ENCODE results near the gene ITGA2. TPM values are rescaled to one million over a fixed set of nuclear protein-coding genes. Genes with fewer than 3 reads are reported as not detected.

ITGA2 gene
- total and polyA plus RNA-seq, 9 of the 15 experiments (the other 6 are each of a cell fraction or from before 2014, with no cell fraction given) = 0.01 to 0.09 (median 0.03) TPM; not detected in 5

DNA sequence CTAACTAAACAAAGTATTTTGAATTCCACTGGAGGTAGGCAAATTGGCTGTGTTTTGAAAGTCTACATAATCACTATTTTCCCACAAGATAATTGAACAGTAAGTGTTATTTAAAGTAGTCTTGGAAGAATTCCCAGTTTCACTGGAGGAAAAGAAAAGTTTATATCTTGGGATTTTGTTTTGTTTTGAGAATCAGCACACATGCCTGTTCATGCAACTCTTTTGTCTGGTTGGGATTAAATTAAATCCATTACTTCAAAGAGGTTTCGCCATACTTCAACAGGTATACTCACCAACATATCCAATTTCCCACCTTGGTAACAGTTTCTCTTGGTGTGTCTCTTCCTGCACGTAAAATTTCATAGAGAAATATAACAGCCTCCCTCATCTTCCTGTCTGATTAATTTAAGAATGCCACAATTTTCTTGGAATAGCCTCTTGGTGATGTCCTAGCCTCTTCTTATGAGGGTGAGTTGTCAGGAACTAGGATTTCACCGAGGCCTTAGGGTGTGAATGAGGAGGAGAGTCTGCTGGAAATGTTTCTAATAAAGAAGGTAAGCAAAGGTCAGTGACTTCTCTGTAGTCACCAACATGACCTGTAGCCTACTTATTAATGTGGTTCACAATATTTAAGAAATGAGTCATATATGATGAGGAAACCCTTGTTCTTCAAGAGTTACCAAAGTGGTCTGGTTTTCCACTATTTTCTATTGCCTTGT, 48.1 kb downstream of the ITGA2 start (continued):
- TF ChIP-seq ZNF217 (CRISPR knock-in tag; IDR thresholded peaks at IDR 0.05) (no peak), RB1 (IDR thresholded peaks at IDR 0.05; ENCODE audit: low read depth) (no peak), DACH1 (IDR thresholded peaks at IDR 0.05; ENCODE audit: partially characterized antibody) (no peak), SRSF1 (IDR thresholded peaks at IDR 0.05; ENCODE audit: low read depth, low read length) (no peak)

DNA sequence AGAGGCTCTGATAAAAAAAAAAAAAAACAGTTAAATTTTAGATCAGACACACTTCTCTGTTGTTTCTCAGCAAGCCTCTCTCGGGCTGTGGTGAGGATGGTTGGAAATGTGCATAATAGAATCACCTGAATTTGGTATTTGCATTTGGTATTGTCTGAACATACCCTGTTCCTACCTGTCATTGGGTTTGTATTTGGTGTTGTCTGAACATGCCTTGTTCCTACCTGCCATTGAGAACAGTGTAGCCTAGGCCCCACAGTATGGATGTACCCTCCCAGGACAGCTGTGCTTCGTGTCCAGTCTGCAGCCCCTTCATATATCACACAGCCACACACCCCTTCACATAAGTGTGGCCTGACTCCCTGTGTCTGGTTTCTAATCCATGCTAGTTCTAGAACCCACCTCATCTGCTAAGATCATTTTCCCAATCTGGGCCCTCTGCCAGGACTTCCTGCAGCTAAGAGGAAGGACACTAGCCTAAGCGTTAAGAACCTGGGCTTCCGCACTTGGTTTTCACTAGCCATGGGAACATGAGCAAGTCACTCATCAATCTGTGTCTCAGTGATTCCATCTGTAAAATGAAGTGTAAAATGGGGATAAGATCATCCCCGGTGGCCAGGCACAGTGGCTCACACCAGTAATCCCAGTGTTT, 49.2 kb downstream of the ITGA2 start:
- Histone ChIP-seq H3K36me3 (ENCODE audit: control insufficient read depth, insufficient read depth, low read length) (no peaks in the 10 kb centered on the region), H3K4me2 (ENCODE audit: insufficient read depth, low read length) (no peak overlapping the region), H3K9me3 (replicated peaks; ENCODE audit: control insufficient read depth, insufficient read depth, low read depth, low read length) (no peaks in the 10 kb centered on the region), H3K4me3 (no peak overlapping the region), H3K9ac (ENCODE audit: insufficient read depth in 1 of 2, low read depth in 2 of 2, low read length in 2 of 2) (no peak overlapping the region), H3K4me1 (replicated peaks in 1 of 2; ENCODE audit: control insufficient read depth in 2 of 2, insufficient read depth in 2 of 2, low read length in 2 of 2) (no peaks in the 10 kb centered on the region), H4K20me1 (replicated peaks; ENCODE audit: control insufficient read depth, insufficient read depth, low read length) (no peaks in the 10 kb centered on the region), H2AFZ (ENCODE audit: low read depth, low read length) (no peak overlapping the region), H3K27ac (ENCODE audit: extremely low read depth, low read depth, low read length) (no peak overlapping the region), H3K9me1 (ENCODE audit: control insufficient read depth, insufficient read depth, low read length) (no peaks in the 10 kb centered on the region), H3K79me2 (ENCODE audit: control insufficient read depth, insufficient read depth, low read length) (no peaks in the 10 kb centered on the region), H3K27me3 (ENCODE audit: control insufficient read depth in 2 of 2, insufficient read depth in 2 of 2, low read length in 2 of 2) (no peaks in the 10 kb centered on the region)
- BruUV-seq (replicated peaks) = no TSS peak
- in situ Hi-C loops (cut with MboI) (no loop called here), intact Hi-C loops (cut with micrococcal nuclease) (no loop called here)
- DNase-seq (ENCODE audit: extremely low read depth in 1 of 4, low spot score in 3 of 4) = no peak
- ChIA-PET CTCF (ENCODE audit: low intra/inter-chr PET ratio) (no interaction called here), POLR2A (interaction anchor here (0.7 kb wide), 1 partner anchor 1199 kb away, joined by 3 read pairs; no protein-coding TSS in a partner anchor)
- no peak for ATAC-seq
- WGBS (ENCODE audit: insufficient coverage, low coverage, missing lambda C conversion rate) = 14% methylated on average over 5 of the region's 5 CpGs
- FAIRE-seq = no peak
- TF ChIP-seq, protein P1, sequence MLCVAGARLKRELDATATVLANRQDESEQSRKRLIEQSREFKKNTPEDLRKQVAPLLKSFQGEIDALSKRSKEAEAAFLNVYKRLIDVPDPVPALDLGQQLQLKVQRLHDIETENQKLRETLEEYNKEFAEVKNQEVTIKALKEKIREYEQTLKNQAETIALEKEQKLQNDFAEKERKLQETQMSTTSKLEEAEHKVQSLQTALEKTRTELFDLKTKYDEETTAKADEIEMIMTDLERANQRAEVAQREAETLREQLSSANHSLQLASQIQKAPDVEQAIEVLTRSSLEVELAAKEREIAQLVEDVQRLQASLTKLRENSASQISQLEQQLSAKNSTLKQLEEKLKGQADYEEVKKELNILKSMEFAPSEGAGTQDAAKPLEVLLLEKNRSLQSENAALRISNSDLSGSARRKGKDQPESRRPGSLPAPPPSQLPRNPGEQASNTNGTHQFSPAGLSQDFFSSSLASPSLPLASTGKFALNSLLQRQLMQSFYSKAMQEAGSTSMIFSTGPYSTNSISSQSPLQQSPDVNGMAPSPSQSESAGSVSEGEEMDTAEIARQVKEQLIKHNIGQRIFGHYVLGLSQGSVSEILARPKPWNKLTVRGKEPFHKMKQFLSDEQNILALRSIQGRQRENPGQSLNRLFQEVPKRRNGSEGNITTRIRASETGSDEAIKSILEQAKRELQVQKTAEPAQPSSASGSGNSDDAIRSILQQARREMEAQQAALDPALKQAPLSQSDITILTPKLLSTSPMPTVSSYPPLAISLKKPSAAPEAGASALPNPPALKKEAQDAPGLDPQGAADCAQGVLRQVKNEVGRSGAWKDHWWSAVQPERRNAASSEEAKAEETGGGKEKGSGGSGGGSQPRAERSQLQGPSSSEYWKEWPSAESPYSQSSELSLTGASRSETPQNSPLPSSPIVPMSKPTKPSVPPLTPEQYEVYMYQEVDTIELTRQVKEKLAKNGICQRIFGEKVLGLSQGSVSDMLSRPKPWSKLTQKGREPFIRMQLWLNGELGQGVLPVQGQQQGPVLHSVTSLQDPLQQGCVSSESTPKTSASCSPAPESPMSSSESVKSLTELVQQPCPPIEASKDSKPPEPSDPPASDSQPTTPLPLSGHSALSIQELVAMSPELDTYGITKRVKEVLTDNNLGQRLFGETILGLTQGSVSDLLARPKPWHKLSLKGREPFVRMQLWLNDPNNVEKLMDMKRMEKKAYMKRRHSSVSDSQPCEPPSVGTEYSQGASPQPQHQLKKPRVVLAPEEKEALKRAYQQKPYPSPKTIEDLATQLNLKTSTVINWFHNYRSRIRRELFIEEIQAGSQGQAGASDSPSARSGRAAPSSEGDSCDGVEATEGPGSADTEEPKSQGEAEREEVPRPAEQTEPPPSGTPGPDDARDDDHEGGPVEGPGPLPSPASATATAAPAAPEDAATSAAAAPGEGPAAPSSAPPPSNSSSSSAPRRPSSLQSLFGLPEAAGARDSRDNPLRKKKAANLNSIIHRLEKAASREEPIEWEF (CRISPR knock-in tag; IDR thresholded peaks at IDR 0.05) = no peak
- TF ChIP-seq SLC30A9 (CRISPR knock-in tag; IDR thresholded peaks at IDR 0.05) (no peak), PML (IDR thresholded peaks at IDR 0.05; ENCODE audit: low read length) (no peak), WHSC1 (IDR thresholded peaks at IDR 0.05; ENCODE audit: low read length) (no peak), HNRNPLL (IDR thresholded peaks at IDR 0.05; ENCODE audit: low read depth, low read length, poor library complexity, severe bottlenecking) (no peak), ELK3 (CRISPR knock-in tag; IDR thresholded peaks at IDR 0.05) (no peak)
- TF ChIP-seq, protein P2, sequence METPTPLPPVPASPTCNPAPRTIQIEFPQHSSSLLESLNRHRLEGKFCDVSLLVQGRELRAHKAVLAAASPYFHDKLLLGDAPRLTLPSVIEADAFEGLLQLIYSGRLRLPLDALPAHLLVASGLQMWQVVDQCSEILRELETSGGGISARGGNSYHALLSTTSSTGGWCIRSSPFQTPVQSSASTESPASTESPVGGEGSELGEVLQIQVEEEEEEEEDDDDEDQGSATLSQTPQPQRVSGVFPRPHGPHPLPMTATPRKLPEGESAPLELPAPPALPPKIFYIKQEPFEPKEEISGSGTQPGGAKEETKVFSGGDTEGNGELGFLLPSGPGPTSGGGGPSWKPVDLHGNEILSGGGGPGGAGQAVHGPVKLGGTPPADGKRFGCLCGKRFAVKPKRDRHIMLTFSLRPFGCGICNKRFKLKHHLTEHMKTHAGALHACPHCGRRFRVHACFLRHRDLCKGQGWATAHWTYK (CRISPR knock-in tag; IDR thresholded peaks at IDR 0.05) = no peak

Measured in K562 (cell line).